SKM-1 (cell line): ENCODE measurements around the gene ACD.

ENCODE experiments used
- DNase-seq: peaks from one replicate; lab custom pipeline; 2025; ENCODE audit not compliant: unreplicated experiment; lab: John Stamatoyannopoulos, UW

The ACD gene

DNA sequence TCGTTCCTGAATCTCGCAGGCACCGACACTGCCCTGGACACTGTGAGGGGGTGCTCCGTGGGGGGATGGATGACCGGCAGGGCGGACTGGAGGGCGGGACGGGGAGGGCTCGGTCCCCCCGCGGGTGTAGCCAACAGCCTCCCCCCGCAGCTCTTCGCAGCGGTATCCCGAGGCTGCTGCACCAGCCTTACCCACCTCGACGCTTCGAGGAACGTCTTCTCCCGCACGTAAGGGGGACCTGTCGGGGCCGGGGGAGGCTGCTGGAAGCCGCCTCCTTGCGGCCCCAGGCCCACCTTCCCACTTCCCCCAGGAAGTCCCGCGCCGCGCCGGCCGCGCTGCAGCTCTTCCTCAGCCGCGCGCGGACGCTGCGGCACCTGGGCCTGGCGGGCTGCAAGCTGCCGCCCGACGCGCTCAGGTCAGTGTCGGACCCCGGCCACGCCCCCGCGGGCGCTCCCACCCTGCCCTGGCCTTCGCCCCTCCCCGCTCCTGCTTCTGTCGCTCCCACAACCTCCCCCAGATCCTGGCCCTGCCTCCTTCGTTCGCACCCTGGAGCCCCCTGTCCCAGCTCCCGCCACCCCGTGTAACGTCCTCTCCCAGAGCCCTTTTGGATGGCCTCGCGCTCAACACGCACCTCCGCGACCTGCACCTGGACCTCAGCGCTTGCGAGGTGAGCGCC, 11.8 kb downstream of the ACD start:
- DNase-seq, result no peak

GRCh38 chr16:67647681-67648080, 12.4 kb downstream of the ACD start:
- DNase-seq, result no peak

- DNase-seq, result no peak
These were observed 12.9 kb downstream of the ACD start for GRCh38 chr16:67647111-67647651.

DNA sequence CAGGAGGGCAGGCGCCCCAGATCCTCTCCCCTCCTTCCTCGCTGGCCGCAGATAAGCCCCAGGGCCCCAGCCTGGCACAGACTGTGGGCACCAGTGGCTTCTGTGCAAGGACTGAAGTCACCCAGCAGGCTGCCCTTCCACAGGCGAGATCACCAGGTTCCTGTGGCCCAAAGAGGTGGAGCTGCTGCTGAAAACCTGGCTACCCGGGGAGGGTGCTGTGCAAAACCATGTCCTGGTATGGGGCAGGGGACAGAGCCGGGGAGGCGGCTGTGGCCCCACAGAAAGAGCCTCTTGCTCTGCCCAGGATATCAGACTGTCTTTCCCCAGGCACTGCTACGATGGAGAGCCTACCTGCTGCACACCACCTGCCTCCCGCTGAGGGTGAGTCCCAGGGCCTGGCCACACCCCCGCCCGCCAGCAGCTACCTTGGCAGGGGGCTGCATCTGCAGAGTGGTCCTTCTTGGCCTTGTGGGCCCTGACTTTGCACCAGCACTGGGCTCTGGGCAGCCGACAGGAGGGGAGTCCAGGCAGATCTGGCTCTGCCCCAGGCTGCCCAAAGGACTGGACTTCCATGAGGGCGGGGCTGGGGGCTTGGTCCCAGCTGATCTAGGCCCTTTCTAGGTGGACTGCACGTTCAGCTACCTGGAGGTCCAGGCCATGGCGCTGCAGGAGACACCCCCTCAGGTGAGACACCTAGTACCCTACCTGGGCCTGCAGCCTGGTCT, 14.5 kb downstream of the ACD start:
- no peak for DNase-seq

DNA sequence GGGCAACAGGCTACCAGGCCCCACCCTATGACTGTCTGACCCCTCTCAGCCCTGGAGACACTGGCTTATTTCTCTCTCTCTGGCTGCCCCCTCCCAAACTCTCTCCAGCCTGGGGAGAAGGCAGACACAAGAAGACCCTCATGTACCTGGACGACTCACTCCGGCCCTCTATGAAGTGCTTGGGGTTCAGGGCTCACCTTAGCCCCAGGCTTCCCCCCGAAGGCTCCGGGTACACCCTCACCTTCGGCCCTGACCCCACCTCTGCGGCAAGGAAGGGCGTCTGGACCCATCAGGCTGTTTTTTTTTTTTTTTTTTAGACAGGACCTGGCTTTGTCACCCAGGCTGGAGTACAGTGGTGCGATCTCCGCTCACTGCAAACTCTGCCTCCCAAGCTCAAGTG, 16.0 kb downstream of the ACD start:
- no peak for DNase-seq

DNA sequence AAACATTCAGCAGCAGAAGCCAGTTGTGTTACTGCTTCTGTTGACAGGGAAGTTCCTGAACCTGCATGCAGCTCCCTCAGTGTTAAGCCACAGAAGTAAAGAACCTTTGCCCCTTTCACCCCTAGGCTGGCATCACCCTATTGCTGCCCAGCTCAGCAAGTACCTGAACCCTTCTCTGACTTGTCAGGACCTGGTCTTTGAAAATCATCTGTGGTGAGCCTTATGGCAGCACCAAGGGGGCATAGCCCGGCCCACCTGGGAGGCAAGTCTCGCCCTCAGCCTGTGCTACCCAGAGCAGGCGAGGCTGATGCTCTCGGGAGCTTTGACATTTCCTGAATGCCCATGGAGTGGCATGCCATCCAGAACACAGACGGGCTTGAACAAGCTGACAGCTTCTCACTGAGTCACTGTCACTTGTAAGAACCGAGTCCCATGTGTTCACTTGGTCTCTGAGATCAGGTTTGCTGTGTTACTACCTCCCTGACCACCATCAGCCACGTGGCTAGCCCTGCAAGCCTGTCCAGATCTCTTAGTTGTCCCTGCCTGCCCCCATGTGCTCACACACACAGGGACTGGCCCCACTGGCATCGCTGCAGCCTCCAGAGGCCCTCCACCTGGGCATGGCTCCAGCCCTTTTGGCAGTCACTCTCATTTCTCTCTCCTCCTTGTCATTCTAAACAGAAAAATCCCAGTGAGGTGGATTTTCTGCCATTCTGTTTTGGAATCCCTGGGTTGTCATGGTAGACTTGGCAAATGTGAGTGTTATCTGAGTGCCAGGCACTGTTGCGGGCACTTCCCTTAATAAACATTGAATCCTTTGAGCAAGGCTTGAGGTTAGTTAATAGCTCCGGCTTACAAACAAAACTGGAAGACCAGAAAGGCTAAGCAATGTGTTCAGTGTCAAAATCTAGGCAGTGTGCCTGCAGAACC, 18.0 kb downstream of the ACD start:
- no peak for DNase-seq

DNA sequence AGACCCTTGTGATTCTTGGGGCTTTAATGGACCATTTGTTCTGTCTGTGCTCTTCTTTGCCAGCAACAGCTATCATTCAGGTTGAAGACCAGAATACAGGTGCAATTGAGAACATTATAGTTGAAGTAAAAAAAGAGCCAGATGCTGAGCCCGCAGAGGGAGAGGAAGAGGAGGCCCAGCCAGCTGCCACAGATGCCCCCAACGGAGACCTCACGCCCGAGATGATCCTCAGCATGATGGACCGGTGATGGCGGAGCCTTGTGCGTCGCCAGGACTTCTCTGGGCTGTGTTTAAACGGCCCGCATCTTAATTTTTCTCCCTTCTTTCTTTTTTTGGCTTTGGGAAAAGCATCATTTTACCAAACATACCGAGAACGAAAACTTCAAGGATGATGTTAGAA, 22.4 kb downstream of the ACD start:
- DNase-seq, result no peak

- DNase-seq, result no peak
These were observed 23.3 kb downstream of the ACD start for GRCh38 chr16:67636713-67637112.

DNA sequence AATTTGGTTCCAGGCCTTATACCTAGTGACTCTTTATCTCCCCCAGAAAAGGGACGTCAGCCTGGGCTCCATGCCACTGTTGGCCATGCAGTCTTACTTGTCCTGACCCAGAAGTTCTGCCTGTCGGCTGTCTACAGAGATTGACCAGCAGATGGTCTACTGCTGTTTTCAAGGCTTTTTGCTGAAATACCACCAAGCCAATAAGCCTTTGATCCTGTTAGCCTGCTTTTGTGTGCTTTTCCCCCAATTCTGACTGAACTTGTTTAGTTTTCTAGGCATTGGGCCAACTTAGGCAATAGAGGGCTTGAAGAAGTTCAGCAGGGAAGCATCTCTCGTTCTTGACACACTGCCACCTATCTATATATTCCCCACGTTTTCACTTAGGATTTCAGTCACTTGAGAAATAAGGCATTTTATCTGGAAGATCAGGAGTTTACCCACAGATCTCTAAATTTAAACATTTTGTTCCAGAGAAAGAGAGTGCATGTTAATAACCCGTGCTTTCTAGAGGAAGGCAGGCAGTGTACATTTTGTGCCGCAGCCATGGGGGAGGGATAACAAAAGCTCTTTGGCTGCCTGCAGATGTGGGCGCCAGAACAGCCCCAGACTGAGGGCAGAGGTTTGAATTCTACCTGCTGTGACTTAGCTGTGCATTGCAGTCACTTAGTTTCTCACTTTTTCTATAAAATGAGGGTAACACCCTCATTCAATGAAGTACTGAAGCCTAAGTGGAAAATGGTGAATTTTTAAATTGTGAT, 27.5 kb downstream of the ACD start:
- no peak for DNase-seq

GRCh38 chr16:67628216-67628615, 31.8 kb downstream of the ACD start:
- no peak for DNase-seq

GRCh38 chr16:67613808-67614207, 46.3 kb downstream of the ACD start:
- no peak for DNase-seq

- no peak for DNase-seq
These were observed 51.7 kb downstream of the ACD start for GRCh38 chr16:67608364-67608763.
